Measurements from ENCODE around the gene SPG7.

- TF ChIP-seq EZH2 (optimal IDR thresholded peaks at IDR 0.05; ENCODE audit: low read depth, low read length) = no peak
- no peak for TF ChIP-seq CTCF (IDR thresholded peaks at IDR 0.05; ENCODE audit: low read length)
Observed at GRCh38 chr16:89598199-89598598, 90.0 kb downstream of the SPG7 start.

Data from MM.1S (cell line).